ENCODE results near the gene MAD1L1. TPM values are rescaled to one million over a fixed set of nuclear protein-coding genes. Genes with fewer than 3 reads are reported as not detected.

The MAD1L1 gene
- total RNA-seq, 1 donor from 2014 or later = 59.6 TPM

- no peaks in the 10 kb centered on the region for H3K9me3 ChIP-seq
- no peak for TF ChIP-seq CTCF (IDR thresholded peaks at IDR 0.05)
These were observed 19.1 kb downstream of the MAD1L1 start for GRCh38 chr7:2213551-2214215.

GRCh38 chr7:2212906-2213305 is 19.8 kb downstream of the MAD1L1 start:
- H3K4me3 ChIP-seq = no peak overlapping the region
- intact Hi-C loops (cut with DNase I) = no loop called here
- no peaks in the 10 kb centered on the region for H3K9me3 ChIP-seq
- H3K36me3 ChIP-seq = peaks cover 50 to 80% of the 10 kb centered on the region in 2 donors
- no peaks in the 10 kb centered on the region for H3K27me3 ChIP-seq
- TF ChIP-seq CTCF (IDR thresholded peaks at IDR 0.05) = no peak
- DNase-seq (ENCODE audit: low spot score in 2 of 2) = no peak
- H3K27ac ChIP-seq = no peak overlapping the region
- H3K4me1 ChIP-seq = no peaks in the 10 kb centered on the region

More at GRCh38 chr7:2213551-2214215, 19.1 kb downstream of the MAD1L1 start:
- DNase-seq (ENCODE audit: low spot score in 2 of 2) = no peak
- no peak overlapping the region for H3K4me3 ChIP-seq
- peaks cover 50 to 80% of the 10 kb centered on the region in 2 donors for H3K36me3 ChIP-seq
- intact Hi-C loops (cut with DNase I) = no loop called here
- H3K27ac ChIP-seq = no peak overlapping the region
- no peaks in the 10 kb centered on the region for H3K4me1 ChIP-seq
- no peaks in the 10 kb centered on the region for H3K27me3 ChIP-seq

GRCh38 chr7:2211926-2212325 is 20.8 kb downstream of the MAD1L1 start:
- TF ChIP-seq CTCF (IDR thresholded peaks at IDR 0.05) = no peak
- H3K36me3 ChIP-seq = peaks cover 45 to 79% of the 10 kb centered on the region in 2 donors

GRCh38 chr7:2211259-2211880 is 21.4 kb downstream of the MAD1L1 start:
- Histone ChIP-seq H3K9me3 (no peaks in the 10 kb centered on the region), H3K27ac (no peak overlapping the region), H3K4me3 (no peak overlapping the region), H3K4me1 (no peaks in the 10 kb centered on the region), H3K36me3 (peaks cover 40 to 73% of the 10 kb centered on the region in 2 donors), H3K27me3 (no peaks in the 10 kb centered on the region)
- no peak for TF ChIP-seq CTCF (IDR thresholded peaks at IDR 0.05)
- intact Hi-C loops (cut with DNase I) = no loop called here
- no peak for DNase-seq (ENCODE audit: low spot score in 2 of 2)

More at GRCh38 chr7:2211926-2212325, 20.8 kb downstream of the MAD1L1 start:
- intact Hi-C loops (cut with DNase I) = no loop called here
- Histone ChIP-seq H3K27ac (no peak overlapping the region), H3K4me3 (no peak overlapping the region), H3K27me3 (no peaks in the 10 kb centered on the region), H3K9me3 (no peaks in the 10 kb centered on the region), H3K4me1 (no peaks in the 10 kb centered on the region)
- no peak for DNase-seq (ENCODE audit: low spot score in 2 of 2)

- intact Hi-C loops (cut with DNase I) = no loop called here
- no peak for TF ChIP-seq CTCF (IDR thresholded peaks at IDR 0.05)
These were observed 22.0 kb downstream of the MAD1L1 start for GRCh38 chr7:2210551-2211258.

More at GRCh38 chr7:2210551-2211258, 22.0 kb downstream of the MAD1L1 start:
- H3K9me3 ChIP-seq = no peaks in the 10 kb centered on the region
- H3K27me3 ChIP-seq = no peaks in the 10 kb centered on the region
- H3K4me1 ChIP-seq = no peaks in the 10 kb centered on the region
- peaks cover 33 to 67% of the 10 kb centered on the region in 2 donors for H3K36me3 ChIP-seq
- H3K4me3 ChIP-seq = no peak overlapping the region
- H3K27ac ChIP-seq = no peak overlapping the region
- DNase-seq (ENCODE audit: low spot score in 2 of 2) = no peak

Measured in ascending aorta (tissue), 2 donors.